Epidermal melanocyte (primary cell): Measurements from ENCODE around the gene TSPY3.
"Not testable (repeated sequence)": the region's sequence is repeated elsewhere in the genome, so short reads cannot be mapped to it uniquely, and the experiment has no call there.

ENCODE experiments used
- DNase-seq: peaks from one replicate; pipeline ENCODE4 v3.0.0; 2011; ENCODE audit warnings: low spot score; ENCODE audit not compliant: insufficient read length

TSPY3 gene, protein sequence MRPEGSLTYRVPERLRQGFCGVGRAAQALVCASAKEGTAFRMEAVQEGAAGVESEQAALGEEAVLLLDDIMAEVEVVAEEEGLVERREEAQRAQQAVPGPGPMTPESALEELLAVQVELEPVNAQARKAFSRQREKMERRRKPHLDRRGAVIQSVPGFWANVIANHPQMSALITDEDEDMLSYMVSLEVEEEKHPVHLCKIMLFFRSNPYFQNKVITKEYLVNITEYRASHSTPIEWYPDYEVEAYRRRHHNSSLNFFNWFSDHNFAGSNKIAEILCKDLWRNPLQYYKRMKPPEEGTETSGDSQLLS

GRCh38 chrY:9398121-9398520, at the start of gene TSPY3:
TSPY3 (plus strand) TSS chrY:9398421; CDS start chrY:9398467, 46 bp downstream.
- DNase-seq, result not testable (repeated sequence)

DNA sequence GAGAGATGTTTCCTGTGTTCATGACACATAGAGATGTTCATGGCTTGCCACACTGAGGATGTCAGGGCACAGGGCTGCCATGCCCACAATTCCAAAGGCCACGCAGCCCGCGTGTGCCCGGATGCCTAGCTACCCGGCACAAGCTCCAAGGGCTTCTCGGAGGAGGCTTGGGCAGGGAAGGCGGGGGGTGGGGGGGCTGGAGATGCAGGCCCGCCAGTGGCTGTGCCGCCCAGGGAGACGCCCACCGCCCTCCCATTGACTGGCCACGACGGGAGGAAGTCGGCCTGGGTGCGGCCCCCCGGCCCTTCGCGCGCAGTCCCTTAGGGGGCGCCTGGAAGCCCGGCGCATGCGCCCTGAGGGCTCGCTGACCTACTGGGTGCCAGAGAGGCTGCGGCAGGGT, 40.7 kb upstream of the TSPY3 start, which contains the start of gene TSPY8:
Gene TSPY8 (plus strand): TSS at position 301 of the 400 bp plus-strand sequence. CDS start 46 bp downstream, at position 347.
- DNase-seq, result not testable (repeated sequence)

GRCh38 chrY:9396527-9396926, 1.7 kb upstream of the TSPY3 start:
- DNase-seq, result not testable (repeated sequence)
